SIG-M5 treated with dmso at 0.1 percent for 504 hours (cell line): Measurements from ENCODE around the gene RRM1.
"Not testable (repeated sequence)": the region's sequence is repeated elsewhere in the genome, so short reads cannot be mapped to it uniquely, and the experiment has no call there.

Source experiments
- DNase-seq: peaks from one replicate; lab custom pipeline; 2025; ENCODE audit not compliant: unreplicated experiment; lab: John Stamatoyannopoulos, UW

Gene RRM1

DNA sequence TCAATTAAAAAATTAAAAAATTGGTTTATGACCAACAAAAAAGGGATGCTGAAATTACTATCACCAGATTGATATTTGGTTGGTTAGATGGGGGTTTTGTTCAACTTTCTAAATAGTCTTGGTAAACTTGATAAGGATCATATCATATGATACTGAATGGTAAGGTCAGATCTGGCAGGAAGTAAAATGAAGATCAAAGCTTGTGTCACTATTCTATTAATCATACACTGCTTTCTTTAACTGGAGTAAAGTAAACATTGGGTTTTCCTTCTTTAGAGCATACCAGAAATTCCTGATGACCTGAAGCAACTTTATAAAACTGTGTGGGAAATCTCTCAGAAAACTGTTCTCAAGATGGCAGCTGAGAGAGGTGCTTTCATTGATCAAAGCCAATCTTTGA is 40.2 kb downstream of the RRM1 start:
- no peak for DNase-seq

DNA sequence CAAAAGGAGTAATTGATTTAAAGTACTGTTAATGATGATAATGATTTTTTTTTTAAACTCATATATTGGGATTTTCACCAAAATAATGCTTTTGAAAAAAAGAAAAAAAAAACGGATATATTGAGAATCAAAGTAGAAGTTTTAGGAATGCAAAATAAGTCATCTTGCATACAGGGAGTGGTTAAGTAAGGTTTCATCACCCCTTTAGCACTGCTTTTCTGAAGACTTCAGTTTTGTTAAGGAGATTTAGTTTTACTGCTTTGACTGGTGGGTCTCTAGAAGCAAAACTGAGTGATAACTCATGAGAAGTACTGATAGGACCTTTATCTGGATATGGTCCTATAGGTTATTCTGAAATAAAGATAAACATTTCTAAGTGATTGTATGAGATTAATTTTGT is 43.9 kb downstream of the RRM1 start:
- DNase-seq, result no peak

DNA sequence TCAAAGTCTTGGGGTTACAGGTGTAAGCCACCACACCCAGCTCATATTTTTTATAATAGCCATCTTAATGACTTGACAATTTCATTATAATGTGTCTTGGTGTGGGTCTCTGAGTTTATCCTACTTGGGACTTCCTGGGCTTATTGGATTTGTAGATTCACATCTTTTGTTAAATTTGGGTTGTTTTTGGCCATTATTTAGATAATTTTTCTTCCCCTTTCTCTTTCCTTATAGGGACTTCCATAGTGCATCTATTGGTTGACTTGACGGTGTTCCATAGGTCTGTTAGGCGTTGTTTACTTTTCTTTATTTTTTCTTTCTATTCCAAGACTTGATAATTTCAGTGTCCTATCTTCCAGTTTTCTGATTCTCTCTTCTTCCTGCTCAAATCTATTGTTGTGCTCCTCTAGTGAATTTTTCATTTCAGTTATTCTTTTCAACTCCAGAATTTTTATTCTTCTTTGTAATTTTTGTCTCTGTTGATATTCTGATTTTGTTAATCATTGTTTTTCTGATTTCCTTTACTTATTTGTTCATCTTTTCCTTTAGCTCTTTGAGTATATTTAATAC is 45.6 kb downstream of the RRM1 start:
- DNase-seq, result no peak

DNA sequence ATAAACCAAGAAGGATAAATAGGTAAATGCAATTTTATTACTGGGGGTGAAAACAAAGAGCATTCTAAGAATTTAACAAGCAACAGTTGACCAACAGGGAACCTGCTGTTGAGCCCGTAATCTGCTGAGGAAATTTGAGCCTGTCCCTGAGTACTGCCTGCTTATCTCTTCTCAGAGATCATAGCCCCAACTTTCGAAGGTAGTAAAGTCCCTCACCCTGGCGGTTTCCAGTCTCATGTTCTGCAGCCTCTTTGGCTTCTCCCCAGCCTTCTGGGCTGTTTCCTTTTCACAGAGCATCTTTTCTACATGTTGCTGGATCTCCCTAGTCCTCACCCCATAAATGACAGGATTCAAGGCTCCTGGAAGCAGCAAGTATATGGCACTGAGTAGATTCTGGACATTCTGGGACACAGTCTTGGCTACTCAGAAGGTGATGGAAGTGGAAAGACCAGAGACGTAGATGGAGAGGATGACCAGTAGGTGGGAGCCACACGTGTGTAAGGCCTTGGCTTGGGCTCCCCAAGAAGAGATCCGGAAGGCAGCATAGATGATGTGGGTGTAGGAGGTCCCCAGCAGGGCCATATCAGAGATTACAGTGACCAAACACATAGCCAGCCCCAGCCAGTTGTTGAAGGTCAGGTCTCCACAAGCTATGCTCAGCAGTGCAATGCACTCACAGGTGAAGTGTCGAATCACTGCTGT is 51.6 kb downstream of the RRM1 start:
- no peak for DNase-seq

DNA sequence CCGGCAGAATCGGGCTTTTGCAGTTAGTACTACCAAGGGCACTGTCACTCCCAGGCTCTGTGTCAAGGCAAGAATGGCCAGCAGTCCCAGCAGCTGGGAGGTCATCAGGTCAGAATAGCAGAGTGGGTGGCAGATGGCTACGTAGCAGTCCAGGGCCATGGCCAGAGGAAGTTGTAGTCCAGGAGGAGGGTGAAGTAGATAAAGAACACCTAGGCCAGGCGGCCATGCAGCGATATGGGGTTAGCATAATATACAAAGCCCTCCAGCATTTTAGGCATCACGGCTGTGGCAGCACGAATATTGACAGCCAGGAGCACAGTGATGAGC is 52.1 kb downstream of the RRM1 start:
- DNase-seq, result no peak

DNA sequence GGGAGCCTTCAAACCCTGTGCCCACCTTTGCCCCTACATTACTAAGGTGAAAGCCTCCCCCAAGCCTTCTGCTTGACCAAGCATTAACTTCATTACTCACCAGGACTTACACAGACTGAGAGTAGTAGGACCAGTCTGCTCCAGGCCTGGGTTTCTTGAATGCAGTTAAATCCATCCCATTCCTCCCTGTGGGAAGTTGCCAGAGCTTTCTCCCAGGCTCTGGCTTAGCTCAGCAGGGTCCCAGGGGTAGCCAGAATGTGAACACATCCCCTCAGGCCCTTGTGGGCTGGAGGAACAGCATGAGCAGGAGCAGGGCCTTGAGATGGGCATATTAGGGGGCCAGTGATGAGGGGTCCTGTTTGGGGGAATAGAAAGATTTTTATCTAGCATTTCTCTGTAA is 59.9 kb downstream of the RRM1 start:
- no peak for DNase-seq

DNA sequence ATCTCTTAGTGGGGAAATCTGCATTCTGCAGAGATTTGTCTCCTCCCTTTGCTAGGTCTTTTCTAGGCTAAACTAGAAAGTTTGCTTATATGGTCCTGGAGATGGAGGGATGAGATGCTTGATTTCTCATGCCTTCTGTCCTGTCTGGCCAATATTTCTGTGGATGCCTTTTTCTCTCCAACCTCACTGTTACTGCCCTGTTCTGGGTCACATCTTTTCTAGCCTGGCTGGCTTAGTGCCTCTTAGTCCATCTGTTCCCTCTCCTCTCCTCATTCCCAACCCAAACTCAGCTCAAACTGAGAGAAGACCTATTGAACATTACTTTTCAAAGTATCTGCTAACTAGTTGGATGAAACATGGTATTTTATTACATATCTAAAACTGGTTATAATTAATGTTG is 62.0 kb downstream of the RRM1 start:
- no peak for DNase-seq

DNA sequence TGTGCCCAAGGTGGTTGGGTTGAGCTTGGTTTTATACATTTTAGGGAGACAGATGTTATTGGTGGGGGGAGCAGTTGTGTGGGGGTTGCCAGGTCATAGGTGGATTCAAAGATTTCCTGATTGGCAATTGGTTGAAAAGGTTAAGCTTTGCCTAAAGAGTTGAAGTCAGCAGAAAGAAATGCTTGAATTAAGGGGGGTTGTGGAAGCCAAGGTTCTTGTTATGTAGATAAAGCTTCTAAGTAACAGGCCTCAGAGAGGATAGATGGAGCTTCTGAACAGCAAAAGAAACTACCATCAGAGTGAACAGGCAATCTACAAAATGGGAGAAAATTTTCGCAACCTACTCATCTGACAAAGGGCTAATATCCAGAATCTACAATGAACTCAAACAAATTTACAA is 64.2 kb downstream of the RRM1 start:
- DNase-seq, result not testable (repeated sequence)

DNA sequence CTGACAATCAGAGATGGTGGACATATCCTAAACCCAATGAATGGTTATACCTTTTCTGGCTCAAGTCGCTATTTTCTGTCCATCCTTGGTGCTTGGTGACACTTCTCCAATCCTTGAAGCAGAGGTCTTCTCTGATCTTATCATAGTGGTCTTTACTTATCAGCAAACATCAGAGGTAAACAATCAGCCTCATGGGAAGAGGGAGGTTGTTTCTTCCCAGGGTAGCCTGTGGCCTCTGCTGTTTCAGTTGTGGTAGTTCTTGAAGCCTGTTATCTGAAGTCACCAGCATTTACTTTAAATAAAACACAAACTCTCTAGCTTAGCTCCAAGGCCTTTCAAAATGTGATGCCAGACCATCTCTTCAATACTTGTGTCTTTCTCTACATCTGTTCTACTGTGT is 66.7 kb downstream of the RRM1 start:
- DNase-seq, result no peak

DNA sequence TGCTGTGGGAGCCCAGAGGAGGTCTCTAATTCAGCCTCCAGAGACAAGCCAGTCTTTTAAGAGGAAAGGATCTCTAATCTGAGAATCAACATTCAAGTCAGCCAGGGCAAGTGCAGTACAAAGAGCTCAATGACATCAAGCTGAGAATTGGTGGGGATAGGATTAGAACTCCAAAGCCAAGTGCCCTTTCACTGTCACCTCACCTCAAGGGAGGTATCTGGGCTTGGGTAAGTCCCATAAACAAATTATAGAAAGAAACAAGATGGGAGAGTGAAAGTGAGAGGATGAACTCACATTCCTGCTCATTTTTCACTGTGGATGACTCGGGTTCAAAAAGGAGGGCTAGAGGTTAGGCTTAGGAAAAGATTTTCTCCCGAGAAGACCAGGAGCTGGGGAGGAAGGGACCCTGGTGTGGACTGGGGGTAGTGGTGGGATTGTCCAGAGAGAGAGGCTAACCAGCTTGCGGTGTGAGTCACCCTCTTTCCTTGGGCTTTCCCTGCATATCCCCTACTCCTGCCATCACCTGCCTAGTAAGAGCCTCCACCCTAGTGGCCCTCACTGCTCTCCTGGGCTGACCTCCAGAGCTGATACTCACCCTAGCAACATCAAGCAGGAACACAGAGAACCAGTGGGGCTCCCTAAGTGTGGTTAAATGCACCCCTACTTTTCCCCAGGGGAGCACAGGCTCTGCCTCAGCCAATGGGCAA is 70.4 kb downstream of the RRM1 start:
- no peak for DNase-seq

DNA sequence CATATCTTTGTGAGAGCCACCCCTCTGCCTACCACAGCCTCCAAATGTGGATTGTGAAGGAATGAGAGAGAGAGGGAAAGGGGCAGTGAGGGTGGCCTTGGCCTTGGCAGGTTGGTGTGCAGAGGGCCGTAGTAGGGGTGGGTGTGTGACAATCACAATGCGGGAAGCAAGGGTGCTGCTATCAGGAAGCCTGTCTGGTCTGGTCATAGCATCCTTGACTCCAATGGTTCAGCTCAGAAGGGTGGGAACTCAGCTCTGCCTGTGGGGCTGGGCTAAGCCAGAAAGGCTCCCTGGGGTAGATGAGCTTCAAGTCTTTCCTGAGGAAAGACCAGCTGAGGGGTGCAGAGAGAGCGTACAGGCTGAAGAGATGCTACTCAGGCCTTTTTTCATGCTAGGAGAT is 72.7 kb downstream of the RRM1 start:
- no peak for DNase-seq

DNA sequence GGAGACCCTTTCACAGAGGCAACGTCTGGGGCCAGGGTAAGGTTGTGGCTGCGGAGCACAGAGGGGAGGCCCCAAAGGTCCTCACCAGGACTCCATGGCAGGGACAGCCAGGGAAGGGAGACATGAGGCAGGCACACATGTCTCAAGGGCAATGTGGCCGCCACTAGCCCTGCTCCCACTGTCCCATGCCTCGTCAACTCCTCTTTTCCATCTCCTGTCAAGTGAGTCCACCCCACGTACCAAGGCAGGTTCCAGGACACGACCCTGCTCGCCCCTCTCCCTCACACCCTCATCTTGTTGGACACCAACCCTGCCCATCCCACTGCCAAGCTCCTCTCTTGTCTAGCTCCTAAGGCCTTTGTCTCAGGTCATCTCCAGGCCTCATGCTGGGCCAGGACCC is 73.2 kb downstream of the RRM1 start:
- no peak for DNase-seq

DNA sequence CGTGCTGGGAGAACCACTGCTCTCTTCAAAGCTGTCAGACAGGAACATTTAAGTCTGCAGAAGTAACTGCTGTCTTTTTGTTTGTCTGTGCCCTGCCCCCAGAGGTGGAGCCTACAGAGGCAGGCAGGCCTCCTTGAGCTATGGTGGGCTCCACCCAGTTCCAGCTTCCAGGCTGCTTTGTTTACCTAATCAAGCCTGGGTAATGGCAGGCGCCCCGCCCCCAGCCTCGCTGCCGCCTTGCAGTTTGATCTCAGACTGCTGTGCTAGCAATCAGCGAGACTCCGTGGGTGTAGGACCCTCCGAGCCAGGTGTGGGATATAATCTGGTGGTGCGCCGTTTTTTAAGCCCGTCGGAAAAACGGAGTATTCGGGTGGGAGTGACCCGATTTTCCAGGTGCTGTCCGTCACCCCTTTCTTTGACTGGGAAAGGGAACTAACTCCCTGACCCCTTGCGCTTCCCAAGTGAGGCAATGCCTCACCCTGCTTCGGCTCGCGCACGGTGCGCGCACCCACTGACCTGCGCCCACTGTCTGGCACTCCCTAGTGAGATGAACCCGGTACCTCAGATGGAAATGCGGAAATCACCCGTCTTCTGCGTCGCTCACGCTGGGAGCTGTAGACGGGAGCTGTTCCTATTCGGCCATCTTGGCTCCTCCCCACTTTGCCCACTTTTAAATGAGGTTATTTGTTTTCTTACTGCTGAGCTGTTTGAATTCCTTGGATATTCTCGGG is 81.2 kb downstream of the RRM1 start:
- DNase-seq, result not testable (repeated sequence)

DNA sequence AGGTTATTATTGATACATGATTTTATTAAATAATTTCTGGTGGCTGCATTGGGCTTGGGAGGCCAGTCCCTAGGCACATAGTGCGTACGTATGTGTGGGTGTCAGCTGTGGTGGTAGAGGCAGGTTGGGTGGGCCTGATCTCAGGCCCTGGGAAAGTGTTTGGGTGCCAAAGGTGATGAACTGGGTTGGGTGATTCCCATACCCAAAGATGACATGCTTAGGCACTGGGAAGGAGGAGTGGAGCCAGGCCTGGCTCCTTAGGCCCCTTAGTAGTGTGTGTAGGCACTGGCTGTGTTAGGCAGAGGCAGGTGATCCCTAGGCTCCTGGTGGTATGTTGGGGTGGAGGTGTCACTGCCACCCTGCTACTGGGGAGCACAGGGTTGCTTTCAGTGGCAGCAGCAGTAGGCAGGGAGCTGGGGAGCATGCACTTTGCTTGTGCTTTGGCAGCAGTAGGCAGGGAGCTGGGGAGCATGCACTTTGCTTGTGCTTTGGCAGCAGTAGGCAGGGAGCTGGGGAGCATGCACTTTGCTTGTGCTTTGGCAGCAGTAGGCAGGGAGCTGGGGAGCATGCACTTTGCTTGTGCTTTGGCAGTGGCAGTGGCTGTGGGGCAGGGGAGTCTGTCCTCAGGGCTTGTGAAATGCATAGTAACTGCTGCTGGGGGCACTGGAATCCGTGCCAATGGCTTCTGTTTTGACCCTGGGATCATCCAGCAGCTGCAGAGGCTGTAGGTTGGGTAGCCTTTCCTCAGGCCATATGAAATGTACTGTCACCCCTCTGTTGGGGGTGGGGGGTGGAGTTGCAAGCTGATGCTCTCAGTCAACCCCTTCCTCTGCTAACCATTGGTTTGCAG is 84.4 kb downstream of the RRM1 start:
- DNase-seq, result no peak

DNA sequence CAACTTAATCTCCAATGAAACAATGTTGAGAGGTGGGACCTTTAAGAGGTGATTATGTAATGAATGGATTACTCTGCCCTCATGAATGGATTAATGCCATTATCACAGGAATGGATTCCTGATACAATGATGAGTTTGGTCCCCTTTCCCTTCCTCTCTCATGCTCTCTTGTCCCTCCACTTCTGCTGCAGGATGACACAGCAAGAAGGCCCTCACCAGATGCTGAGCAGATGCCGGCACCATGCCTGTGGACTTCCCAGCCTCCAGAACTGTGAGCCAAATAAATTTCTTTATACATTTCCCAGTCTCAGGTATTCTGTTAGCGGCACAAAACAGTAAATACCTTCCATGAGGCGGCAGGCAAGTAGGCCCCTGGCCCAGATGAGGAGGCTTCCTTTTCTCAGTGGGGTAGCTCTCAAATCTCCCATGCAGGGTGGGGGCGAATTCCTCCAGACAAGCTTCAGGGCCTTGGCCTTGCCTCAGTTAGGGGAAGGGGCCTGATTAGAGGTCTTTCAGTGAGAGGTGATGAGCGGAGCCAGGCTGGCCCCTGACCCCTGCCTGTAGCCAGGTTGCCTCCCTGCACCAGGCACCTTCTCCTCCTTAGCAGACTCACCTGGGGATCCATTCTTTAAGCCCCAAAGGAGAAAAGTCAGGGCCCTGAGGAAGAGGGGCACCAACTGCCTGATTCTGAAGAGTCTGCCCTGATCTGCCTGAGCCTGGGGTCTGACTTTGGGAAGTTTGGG is 86.0 kb downstream of the RRM1 start:
- DNase-seq, result no peak

DNA sequence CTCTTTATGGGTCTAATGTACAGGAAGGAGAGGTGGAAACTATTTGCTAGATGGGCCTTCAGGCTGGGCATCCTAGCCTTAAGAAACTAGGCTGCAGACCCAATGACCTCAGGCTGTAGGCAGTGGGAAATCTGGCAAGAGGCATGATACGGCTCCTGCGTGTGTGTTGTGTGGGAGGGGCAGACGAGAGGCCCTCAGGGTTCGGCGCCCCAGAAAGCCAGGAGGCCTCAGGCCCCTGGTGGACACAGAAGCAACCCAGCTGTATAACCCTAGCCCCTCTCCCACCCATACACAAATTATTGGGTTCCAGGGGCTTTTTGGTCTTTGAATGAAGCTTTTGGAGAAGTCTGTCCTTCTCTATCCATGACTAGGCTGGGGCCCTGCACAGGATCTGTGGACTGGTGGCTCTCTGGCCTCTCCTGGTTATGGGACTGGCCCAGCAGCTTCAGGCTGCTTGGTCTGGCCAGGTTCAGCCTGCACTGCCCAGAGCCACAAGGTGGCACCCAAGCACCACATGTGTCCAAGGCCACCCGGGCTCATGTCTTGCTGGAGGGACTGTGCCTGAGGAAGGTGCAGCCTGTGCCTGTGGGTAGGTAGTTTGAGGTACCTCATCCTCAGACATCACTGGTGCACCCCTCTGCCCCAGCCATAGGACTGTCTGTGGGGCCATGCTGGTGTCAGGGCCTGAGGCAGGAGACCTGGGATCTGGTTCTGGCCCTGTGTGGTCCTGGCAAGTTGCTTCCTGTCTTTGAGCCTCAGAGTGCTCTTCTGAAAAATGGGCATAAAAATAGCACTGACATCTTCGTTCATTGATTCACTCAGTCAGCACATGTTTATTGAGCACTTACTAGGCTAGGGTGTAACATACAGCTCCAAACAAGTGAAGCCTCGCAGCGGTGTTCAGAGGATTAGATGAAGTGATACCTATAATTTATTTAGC is 87.5 kb downstream of the RRM1 start:
- DNase-seq, result peak; percentile 40

DNA sequence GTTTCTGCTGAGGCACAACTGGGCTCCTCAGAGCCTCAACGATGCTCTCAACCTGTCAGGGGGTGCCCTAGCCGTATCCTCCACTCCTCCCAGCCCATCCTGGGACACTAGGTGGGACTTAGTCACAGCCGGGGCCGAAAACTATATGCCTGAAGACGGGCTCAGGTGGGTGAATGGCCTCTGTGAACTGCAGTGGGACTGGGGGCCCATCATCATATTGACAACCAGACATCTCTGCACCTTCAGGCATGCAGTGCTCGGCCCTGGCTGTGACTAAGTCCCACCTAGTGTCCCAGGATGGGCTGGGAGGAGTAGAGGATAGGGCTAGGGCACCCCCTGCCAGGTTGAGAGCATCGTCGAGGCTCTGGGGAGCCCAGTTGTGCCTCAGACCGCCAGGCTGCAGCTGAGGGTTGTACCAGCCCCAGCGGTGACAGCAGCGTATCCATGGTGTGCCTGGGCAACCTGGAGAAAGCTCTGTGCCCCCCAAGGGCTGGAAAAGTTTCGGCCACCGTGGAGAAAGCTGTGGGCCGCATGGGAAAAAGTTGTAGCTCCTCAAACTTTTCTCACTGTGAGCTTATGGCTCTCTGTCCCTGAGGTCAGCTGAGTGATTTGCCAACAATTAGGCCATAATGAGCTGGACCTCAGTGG is 88.9 kb downstream of the RRM1 start:
- DNase-seq, result no peak

DNA sequence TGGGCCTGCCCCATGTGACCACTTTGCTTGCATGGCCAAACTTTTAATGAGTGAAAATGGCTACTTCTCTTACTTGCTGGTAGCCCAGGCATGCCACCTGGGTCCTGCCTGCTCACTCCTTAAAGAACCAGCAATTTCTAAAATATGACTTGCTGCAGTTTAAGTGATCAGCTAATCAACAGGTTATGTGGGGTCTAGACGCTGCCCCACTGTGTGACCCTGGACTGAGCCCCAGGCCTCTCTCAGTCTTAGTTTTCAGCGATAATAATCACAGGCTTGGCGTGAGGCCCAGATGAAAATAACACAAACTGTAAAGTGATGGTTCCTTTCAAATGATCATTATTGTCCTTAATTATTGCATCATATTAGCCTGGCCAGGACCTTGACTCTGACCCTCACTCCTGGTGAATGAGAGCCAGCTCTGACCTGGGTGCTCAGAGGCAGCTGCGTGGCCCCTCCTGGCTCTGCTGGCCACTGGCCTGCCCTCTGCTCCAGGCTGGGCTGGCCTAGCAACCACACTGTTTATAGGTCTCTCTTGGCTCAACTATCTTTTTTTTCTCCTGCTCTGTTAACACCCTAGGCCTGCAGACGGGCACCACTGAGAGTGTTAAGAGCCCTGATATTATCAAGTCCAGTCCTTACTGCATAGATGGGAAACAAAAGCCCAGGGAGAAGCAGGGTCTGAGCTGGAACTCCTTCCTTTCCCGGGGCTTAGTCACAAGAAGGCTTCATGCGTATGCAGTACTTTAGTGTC is 89.7 kb downstream of the RRM1 start:
- DNase-seq, result no peak
